Measurements from ENCODE around the gene MVD.

Gene MVD

GRCh38 chr16:88654363-88655052 lies 8.4 kb downstream of the MVD start:
- no peak for TF ChIP-seq SIN3A (IDR thresholded peaks at IDR 0.05; ENCODE audit: borderline replicate concordance, insufficient read depth, low read length)
- TF ChIP-seq TAF1 (IDR thresholded peaks at IDR 0.05; ENCODE audit: borderline replicate concordance, insufficient read depth, low read length) = no peak
- TF ChIP-seq, protein P1, sequence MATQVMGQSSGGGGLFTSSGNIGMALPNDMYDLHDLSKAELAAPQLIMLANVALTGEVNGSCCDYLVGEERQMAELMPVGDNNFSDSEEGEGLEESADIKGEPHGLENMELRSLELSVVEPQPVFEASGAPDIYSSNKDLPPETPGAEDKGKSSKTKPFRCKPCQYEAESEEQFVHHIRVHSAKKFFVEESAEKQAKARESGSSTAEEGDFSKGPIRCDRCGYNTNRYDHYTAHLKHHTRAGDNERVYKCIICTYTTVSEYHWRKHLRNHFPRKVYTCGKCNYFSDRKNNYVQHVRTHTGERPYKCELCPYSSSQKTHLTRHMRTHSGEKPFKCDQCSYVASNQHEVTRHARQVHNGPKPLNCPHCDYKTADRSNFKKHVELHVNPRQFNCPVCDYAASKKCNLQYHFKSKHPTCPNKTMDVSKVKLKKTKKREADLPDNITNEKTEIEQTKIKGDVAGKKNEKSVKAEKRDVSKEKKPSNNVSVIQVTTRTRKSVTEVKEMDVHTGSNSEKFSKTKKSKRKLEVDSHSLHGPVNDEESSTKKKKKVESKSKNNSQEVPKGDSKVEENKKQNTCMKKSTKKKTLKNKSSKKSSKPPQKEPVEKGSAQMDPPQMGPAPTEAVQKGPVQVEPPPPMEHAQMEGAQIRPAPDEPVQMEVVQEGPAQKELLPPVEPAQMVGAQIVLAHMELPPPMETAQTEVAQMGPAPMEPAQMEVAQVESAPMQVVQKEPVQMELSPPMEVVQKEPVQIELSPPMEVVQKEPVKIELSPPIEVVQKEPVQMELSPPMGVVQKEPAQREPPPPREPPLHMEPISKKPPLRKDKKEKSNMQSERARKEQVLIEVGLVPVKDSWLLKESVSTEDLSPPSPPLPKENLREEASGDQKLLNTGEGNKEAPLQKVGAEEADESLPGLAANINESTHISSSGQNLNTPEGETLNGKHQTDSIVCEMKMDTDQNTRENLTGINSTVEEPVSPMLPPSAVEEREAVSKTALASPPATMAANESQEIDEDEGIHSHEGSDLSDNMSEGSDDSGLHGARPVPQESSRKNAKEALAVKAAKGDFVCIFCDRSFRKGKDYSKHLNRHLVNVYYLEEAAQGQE (IDR thresholded peaks at IDR 0.05; ENCODE audit: insufficient read depth in 1 of 2, low read depth in 2 of 2, low read length in 2 of 2) = no peak
- TF ChIP-seq POLR2AphosphoS5 (IDR thresholded peaks at IDR 0.05; ENCODE audit: low read depth, low read length) = no peak
- no peak for TF ChIP-seq FOXP2 (optimal IDR thresholded peaks at IDR 0.05; ENCODE audit: borderline replicate concordance, extremely low read depth, extremely low read length, insufficient read depth)

DNA sequence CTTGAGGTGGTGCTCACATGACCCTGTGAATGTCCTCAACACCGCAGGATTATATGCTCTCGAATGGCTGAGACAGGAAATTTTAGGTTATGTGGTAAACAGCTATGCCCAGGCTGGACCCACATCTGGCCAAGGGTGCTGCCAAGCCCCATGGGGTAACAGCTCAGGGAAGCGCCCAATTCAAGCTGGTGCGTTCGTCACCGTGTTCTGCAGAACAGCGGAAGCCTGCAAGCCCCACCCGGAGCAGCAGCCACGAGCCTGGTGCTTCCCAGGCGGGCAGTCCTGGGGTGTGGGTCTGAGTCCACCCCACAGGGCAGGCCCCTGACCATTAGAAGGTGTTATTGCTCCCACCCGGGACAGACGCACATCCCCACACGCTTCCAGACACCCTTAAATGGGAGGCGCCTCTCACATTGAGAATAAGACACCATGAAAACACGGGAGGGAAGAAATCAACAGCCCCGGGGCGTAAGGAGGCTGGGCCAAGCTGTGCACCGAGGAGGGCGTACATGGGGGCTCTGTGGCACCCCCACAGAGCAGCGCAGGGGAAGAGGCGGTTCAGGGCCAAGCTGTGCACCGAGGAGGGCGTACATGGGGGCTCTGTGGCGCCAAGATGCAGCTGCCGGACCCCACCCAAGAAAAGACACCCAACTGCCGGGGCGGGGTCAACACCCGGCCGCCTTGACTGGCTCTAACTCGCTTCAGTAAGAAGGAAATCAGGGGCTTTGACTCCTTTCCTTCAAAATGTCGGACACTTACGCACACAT lies 9.1 kb downstream of the MVD start:
- TF ChIP-seq, protein P1 (IDR thresholded peaks at IDR 0.05; ENCODE audit: insufficient read depth in 1 of 2, low read depth in 2 of 2, low read length in 2 of 2) = no peak
- no peak for TF ChIP-seq SIN3A (IDR thresholded peaks at IDR 0.05; ENCODE audit: borderline replicate concordance, insufficient read depth, low read length)
- no peak for TF ChIP-seq POLR2AphosphoS5 (IDR thresholded peaks at IDR 0.05; ENCODE audit: low read depth, low read length)
- TF ChIP-seq TAF1 (IDR thresholded peaks at IDR 0.05; ENCODE audit: borderline replicate concordance, insufficient read depth, low read length) = no peak
- no peak for TF ChIP-seq FOXP2 (optimal IDR thresholded peaks at IDR 0.05; ENCODE audit: borderline replicate concordance, extremely low read depth, extremely low read length, insufficient read depth)

GRCh38 chr16:88653101-88653500 lies 9.8 kb downstream of the MVD start:
- TF ChIP-seq TAF1 (IDR thresholded peaks at IDR 0.05; ENCODE audit: borderline replicate concordance, insufficient read depth, low read length) (no peak), SIN3A (IDR thresholded peaks at IDR 0.05; ENCODE audit: borderline replicate concordance, insufficient read depth, low read length) (no peak), FOXP2 (optimal IDR thresholded peaks at IDR 0.05; ENCODE audit: borderline replicate concordance, extremely low read depth, extremely low read length, insufficient read depth) (no peak), POLR2AphosphoS5 (IDR thresholded peaks at IDR 0.05; ENCODE audit: low read depth, low read length) (no peak)
- TF ChIP-seq, protein P1 (IDR thresholded peaks at IDR 0.05; ENCODE audit: insufficient read depth in 1 of 2, low read depth in 2 of 2, low read length in 2 of 2) = no peak

GRCh38 chr16:88652762-88653063 lies 10.2 kb downstream of the MVD start:
- no peak for TF ChIP-seq FOXP2 (optimal IDR thresholded peaks at IDR 0.05; ENCODE audit: borderline replicate concordance, extremely low read depth, extremely low read length, insufficient read depth)
- no peak for TF ChIP-seq POLR2AphosphoS5 (IDR thresholded peaks at IDR 0.05; ENCODE audit: low read depth, low read length)
- TF ChIP-seq, protein P1 (IDR thresholded peaks at IDR 0.05; ENCODE audit: insufficient read depth in 1 of 2, low read depth in 2 of 2, low read length in 2 of 2) = no peak
- no peak for TF ChIP-seq SIN3A (IDR thresholded peaks at IDR 0.05; ENCODE audit: borderline replicate concordance, insufficient read depth, low read length)
- TF ChIP-seq TAF1 (IDR thresholded peaks at IDR 0.05; ENCODE audit: borderline replicate concordance, insufficient read depth, low read length) = no peak
